Epithelial cell of esophagus (primary cell): ENCODE measurements around the gene CLDN16.

Experiments used
- DNase-seq: peaks from one replicate; pipeline ENCODE4 v3.0.0; 2010; ENCODE audit warnings: low read depth
- H3K4me3 ChIP-seq: 2 replicates; pipeline ENCODE4 v1.5.1; 2011; ENCODE audit warnings: mild to moderate bottlenecking, low read length, control low read depth
- TF ChIP-seq, protein P1 (sequence below): IDR thresholded peaks from 2 replicates; pipeline ENCODE4 v1.5.1; 2011; ENCODE audit warnings: low read depth, mild to moderate bottlenecking, low read length, control low read depth, inconsistent platforms; ENCODE audit not compliant: insufficient read depth; ENCODE audit errors: missing control alignments

CLDN16 gene

GRCh38 chr3:190385731-190386688 is 2.0 kb upstream of the CLDN16 start:
- no peak overlapping the region for H3K4me3 ChIP-seq
- peak; percentile 96 for DNase-seq

GRCh38 chr3:190388703-190389102 is 740 bp downstream of the CLDN16 start:
- no peak for DNase-seq
- no peak overlapping the region for H3K4me3 ChIP-seq
- TF ChIP-seq, protein P1, sequence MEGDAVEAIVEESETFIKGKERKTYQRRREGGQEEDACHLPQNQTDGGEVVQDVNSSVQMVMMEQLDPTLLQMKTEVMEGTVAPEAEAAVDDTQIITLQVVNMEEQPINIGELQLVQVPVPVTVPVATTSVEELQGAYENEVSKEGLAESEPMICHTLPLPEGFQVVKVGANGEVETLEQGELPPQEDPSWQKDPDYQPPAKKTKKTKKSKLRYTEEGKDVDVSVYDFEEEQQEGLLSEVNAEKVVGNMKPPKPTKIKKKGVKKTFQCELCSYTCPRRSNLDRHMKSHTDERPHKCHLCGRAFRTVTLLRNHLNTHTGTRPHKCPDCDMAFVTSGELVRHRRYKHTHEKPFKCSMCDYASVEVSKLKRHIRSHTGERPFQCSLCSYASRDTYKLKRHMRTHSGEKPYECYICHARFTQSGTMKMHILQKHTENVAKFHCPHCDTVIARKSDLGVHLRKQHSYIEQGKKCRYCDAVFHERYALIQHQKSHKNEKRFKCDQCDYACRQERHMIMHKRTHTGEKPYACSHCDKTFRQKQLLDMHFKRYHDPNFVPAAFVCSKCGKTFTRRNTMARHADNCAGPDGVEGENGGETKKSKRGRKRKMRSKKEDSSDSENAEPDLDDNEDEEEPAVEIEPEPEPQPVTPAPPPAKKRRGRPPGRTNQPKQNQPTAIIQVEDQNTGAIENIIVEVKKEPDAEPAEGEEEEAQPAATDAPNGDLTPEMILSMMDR, result no peak

More at GRCh38 chr3:190385731-190386688, 2.0 kb upstream of the CLDN16 start:
- TF ChIP-seq, protein P1, result no peak

GRCh38 chr3:190396001-190396400 is 8.0 kb downstream of the CLDN16 start:
- no peak overlapping the region for H3K4me3 ChIP-seq
- TF ChIP-seq, protein P1, result no peak
- no peak for DNase-seq

GRCh38 chr3:190397889-190398288 is 9.9 kb downstream of the CLDN16 start:
- TF ChIP-seq, protein P1, result no peak
- H3K4me3 ChIP-seq, result no peak overlapping the region
- no peak for DNase-seq

DNA sequence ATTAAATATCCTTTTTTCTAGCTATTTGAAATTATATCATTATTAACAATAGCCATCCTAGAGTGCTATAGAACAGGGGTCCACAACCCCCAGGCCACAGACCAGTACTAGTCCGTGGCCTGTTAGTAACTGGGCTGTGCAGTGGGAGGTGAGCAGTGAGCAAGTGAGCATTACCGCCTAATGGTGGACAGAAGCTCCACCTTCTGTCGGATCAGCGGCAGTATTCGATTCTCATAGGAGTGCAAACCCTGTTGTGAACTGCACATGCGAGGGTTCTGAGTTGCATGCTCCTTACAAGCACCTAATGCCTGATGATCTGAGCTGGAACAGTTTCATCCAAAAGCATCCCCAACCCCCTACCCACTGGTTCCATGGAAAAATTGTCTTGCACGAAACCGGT is 11.7 kb downstream of the CLDN16 start:
- DNase-seq, result no peak
- TF ChIP-seq, protein P1, result no peak
- H3K4me3 ChIP-seq, result no peak overlapping the region

GRCh38 chr3:190401963-190402362 is 14.0 kb downstream of the CLDN16 start:
- no peak for DNase-seq
- no peak overlapping the region for H3K4me3 ChIP-seq
- TF ChIP-seq, protein P1, result no peak
